ENCODE measurements around the gene RHBDD3.

The RHBDD3 gene

DNA sequence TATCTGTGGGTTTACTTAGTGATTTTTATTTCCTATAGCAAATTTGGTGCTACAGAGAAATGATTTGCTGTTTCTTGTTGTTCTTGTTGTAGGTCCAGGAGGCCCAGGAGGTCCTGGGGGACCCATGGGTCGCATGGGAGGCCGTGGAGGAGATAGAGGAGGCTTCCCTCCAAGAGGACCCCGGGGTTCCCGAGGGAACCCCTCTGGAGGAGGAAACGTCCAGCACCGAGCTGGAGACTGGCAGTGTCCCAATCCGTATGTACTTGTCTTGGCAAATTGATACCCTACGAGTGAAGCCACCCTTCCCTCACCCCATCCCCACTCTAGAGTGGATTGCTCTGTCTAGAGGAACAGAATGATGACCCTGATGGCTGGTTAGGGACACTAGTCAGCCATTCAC is 30.9 kb upstream of the RHBDD3 start:
- H3K4me3 ChIP-seq (ENCODE audit: low read depth, low read length): no peak overlapping the region
- POLR2A ChIA-PET: interaction anchor here (2.0 kb wide), 1 partner anchor 7 kb away, joined by 4 read pairs; the partner anchor contains the start of gene GAS2L1
- H3K9me3 ChIP-seq (ENCODE audit: control insufficient read depth, insufficient read depth, low read depth, low read length): no peaks in the 10 kb centered on the region
- TF ChIP-seq ZNF274 (IDR thresholded peaks at IDR 0.05; ENCODE audit: low read length) (no peak), ZNF274 (tag by site-specific recombination; IDR thresholded peaks at IDR 0.05; ENCODE audit: borderline replicate concordance) (no peak), ZNF544 (tag by site-specific recombination; IDR thresholded peaks at IDR 0.05) (no peak), PRDM6 (tag by site-specific recombination; IDR thresholded peaks at IDR 0.05) (no peak), ZNF621 (tag by site-specific recombination; IDR thresholded peaks at IDR 0.05) (no peak), GLI2 (tag by site-specific recombination; IDR thresholded peaks at IDR 0.05; ENCODE audit: borderline replicate concordance, low read depth) (no peak), ZNF548 (tag by site-specific recombination; IDR thresholded peaks at IDR 0.05) (no peak), ZNF660 (tag by site-specific recombination; IDR thresholded peaks at IDR 0.05) (no peak), ZNF324 (tag by site-specific recombination; IDR thresholded peaks at IDR 0.05) (no peak), ZNF354C (tag by site-specific recombination; IDR thresholded peaks at IDR 0.05; ENCODE audit: borderline replicate concordance, low read depth) (no peak), ZBTB17 (tag by site-specific recombination; IDR thresholded peaks at IDR 0.05) (no peak), ZNF623 (tag by site-specific recombination; IDR thresholded peaks at IDR 0.05) (no peak), ZBTB8A (tag by site-specific recombination; IDR thresholded peaks at IDR 0.05) (no peak), ZNF174 (tag by site-specific recombination; IDR thresholded peaks at IDR 0.05) (no peak), ZNF624 (tag by site-specific recombination; IDR thresholded peaks at IDR 0.05) (no peak), ZNF23 (tag by site-specific recombination; IDR thresholded peaks at IDR 0.05; ENCODE audit: borderline replicate concordance) (no peak)
- TF ChIP-seq, protein P1, sequence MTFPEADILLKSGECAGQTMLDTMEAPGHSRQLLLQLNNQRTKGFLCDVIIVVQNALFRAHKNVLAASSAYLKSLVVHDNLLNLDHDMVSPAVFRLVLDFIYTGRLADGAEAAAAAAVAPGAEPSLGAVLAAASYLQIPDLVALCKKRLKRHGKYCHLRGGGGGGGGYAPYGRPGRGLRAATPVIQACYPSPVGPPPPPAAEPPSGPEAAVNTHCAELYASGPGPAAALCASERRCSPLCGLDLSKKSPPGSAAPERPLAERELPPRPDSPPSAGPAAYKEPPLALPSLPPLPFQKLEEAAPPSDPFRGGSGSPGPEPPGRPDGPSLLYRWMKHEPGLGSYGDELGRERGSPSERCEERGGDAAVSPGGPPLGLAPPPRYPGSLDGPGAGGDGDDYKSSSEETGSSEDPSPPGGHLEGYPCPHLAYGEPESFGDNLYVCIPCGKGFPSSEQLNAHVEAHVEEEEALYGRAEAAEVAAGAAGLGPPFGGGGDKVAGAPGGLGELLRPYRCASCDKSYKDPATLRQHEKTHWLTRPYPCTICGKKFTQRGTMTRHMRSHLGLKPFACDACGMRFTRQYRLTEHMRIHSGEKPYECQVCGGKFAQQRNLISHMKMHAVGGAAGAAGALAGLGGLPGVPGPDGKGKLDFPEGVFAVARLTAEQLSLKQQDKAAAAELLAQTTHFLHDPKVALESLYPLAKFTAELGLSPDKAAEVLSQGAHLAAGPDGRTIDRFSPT (tag by site-specific recombination; IDR thresholded peaks at IDR 0.05): no peak
- TF ChIP-seq, protein P2, sequence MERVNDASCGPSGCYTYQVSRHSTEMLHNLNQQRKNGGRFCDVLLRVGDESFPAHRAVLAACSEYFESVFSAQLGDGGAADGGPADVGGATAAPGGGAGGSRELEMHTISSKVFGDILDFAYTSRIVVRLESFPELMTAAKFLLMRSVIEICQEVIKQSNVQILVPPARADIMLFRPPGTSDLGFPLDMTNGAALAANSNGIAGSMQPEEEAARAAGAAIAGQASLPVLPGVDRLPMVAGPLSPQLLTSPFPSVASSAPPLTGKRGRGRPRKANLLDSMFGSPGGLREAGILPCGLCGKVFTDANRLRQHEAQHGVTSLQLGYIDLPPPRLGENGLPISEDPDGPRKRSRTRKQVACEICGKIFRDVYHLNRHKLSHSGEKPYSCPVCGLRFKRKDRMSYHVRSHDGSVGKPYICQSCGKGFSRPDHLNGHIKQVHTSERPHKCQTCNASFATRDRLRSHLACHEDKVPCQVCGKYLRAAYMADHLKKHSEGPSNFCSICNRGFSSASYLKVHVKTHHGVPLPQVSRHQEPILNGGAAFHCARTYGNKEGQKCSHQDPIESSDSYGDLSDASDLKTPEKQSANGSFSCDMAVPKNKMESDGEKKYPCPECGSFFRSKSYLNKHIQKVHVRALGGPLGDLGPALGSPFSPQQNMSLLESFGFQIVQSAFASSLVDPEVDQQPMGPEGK (tag by site-specific recombination; IDR thresholded peaks at IDR 0.05): no peak
- TF ChIP-seq, protein P3, sequence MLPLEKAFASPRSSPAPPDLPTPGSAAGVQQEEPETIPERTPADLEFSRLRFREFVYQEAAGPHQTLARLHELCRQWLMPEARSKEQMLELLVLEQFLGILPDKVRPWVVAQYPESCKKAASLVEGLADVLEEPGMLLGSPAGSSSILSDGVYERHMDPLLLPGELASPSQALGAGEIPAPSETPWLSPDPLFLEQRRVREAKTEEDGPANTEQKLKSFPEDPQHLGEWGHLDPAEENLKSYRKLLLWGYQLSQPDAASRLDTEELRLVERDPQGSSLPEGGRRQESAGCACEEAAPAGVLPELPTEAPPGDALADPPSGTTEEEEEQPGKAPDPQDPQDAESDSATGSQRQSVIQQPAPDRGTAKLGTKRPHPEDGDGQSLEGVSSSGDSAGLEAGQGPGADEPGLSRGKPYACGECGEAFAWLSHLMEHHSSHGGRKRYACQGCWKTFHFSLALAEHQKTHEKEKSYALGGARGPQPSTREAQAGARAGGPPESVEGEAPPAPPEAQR (tag by site-specific recombination; IDR thresholded peaks at IDR 0.05): no peak
- no peak overlapping the region; the same call in 1 of the 2 replicates for H3K27ac ChIP-seq (ENCODE audit: extremely low read depth, low read depth, low read length)
- CTCF ChIA-PET: no interaction called here
- H3K4me1 ChIP-seq (ENCODE audit: control insufficient read depth, insufficient read depth, low read length): no peaks in the 10 kb centered on the region
- peaks cover 53 to 84% of the 10 kb centered on the region in 2 experiments for H3K36me3 ChIP-seq (ENCODE audit: control insufficient read depth in 2 of 2, insufficient read depth in 1 of 2, low read length in 2 of 2)

- H3K4me1 ChIP-seq (ENCODE audit: control insufficient read depth, insufficient read depth, low read length): no peaks in the 10 kb centered on the region
- peaks cover 99 to 100% of the 10 kb centered on the region in 2 experiments for H3K36me3 ChIP-seq (ENCODE audit: control insufficient read depth in 2 of 2, insufficient read depth in 1 of 2, low read length in 2 of 2)
- H3K27ac ChIP-seq (ENCODE audit: extremely low read depth, low read depth, low read length): 0 out of 2 replicates have a peak overlapping the region, but pooled peaks have one; percentile 2
- no peak overlapping the region for H3K4me3 ChIP-seq (ENCODE audit: low read depth, low read length)
- ChIA-PET POLR2A (no interaction called here), CTCF (interaction anchor here (1.1 kb wide), 1 partner anchor 11 kb away, joined by 3 read pairs; no protein-coding TSS in a partner anchor)
- no peak for TF ChIP-seq ZNF121 (tag by site-specific recombination; IDR thresholded peaks at IDR 0.05)
- no peak for TF ChIP-seq ZNF274 (IDR thresholded peaks at IDR 0.05; ENCODE audit: low read length)
- no peak for TF ChIP-seq ZNF274 (tag by site-specific recombination; IDR thresholded peaks at IDR 0.05; ENCODE audit: borderline replicate concordance)
- TF ChIP-seq KLF1 (tag by site-specific recombination; IDR thresholded peaks at IDR 0.05): no peak
- H3K9me3 ChIP-seq (ENCODE audit: control insufficient read depth, insufficient read depth, low read depth, low read length): no peaks in the 10 kb centered on the region
Measured at GRCh38 chr22:29292379-29292778, 24.6 kb upstream of the RHBDD3 start.

Measured in HEK293 (cell line).